Mesothelial cell of epicardium (in vitro differentiated cells): ENCODE data around the gene ZBTB7A. TPM values are rescaled to one million over a fixed set of nuclear protein-coding genes. Genes with fewer than 3 reads are reported as not detected.
A peak's percentile ranks its signal among the peaks of the same experiment; 100 is the strongest.

Experiments used
- DNase-seq, 2 experiments: peaks; one replicate each; pipeline ENCODE4 v3.0.0; 2021; ENCODE audit warnings: low spot score in 2 of 2; ENCODE audit not compliant: unreplicated experiment in 2 of 2
- H3K27ac Mint-ChIP-seq: 2 replicates; pipeline ENCODE4 v1.8.0; 2021; ENCODE audit warnings: mixed read lengths
- H3K27me3 Mint-ChIP-seq: 2 replicates; pipeline ENCODE4 v1.8.0; 2021; ENCODE audit warnings: low read depth, mixed read lengths
- H3K36me3 Mint-ChIP-seq: 2 replicates; pipeline ENCODE4 v1.8.0; 2021; ENCODE audit warnings: mixed read lengths
- H3K4me1 Mint-ChIP-seq: 2 replicates; pipeline ENCODE4 v1.8.0; 2021; ENCODE audit warnings: mixed read lengths
- H3K4me3 Mint-ChIP-seq: 2 replicates; pipeline ENCODE4 v1.8.0; 2021; ENCODE audit warnings: mild to moderate bottlenecking, moderate library complexity, mixed read lengths
- H3K9me3 Mint-ChIP-seq: 2 replicates; pipeline ENCODE4 v1.8.0; 2021; ENCODE audit warnings: mixed read lengths
- CTCF ChIP-seq: fragments of 200-600 bp; sonication (generic); IDR thresholded peaks from one replicate; pipeline ENCODE4 v1.5.0; 2021; ENCODE audit warnings: antibody characterized with exemption; ENCODE audit not compliant: unreplicated experiment
- total RNA-seq: library from RNA; stranded (reverse); gene quantifications from 3 replicates; pipeline ENCODE4 v1.2.1, GENCODE V29; 2021

The ZBTB7A gene
- total RNA-seq, 1 donor from 2014 or later, result 27.9 TPM

GRCh38 chr19:4065430-4066175 lies 1.1 kb downstream of the ZBTB7A start:
- peaks cover 5% of the 10 kb centered on the region for H3K27me3 Mint-ChIP-seq
- no peaks in the 10 kb centered on the region for H3K36me3 Mint-ChIP-seq
- peak overlapping the region; percentile 60 for H3K4me3 Mint-ChIP-seq
- no peak for TF ChIP-seq CTCF
- H3K4me1 Mint-ChIP-seq, result peaks cover 20% of the 10 kb centered on the region
- no peaks in the 10 kb centered on the region for H3K9me3 Mint-ChIP-seq
- no peak overlapping the region for H3K27ac Mint-ChIP-seq
- peak; percentile 98 for DNase-seq

- peaks cover 20% of the 10 kb centered on the region for H3K4me1 Mint-ChIP-seq
- no peak for TF ChIP-seq CTCF
- H3K4me3 Mint-ChIP-seq, result peak overlapping the region; percentile 72
- H3K36me3 Mint-ChIP-seq, result no peaks in the 10 kb centered on the region
- H3K9me3 Mint-ChIP-seq, result no peaks in the 10 kb centered on the region
- H3K27ac Mint-ChIP-seq, result no peak overlapping the region
- peaks cover 5% of the 10 kb centered on the region for H3K27me3 Mint-ChIP-seq
- DNase-seq, result peak in 1 of 2 experiments; percentile 57
Measured at GRCh38 chr19:4064496-4065260, 2.0 kb downstream of the ZBTB7A start.

- TF ChIP-seq CTCF, result no peak
- Mint-ChIP-seq H3K27me3 (peaks cover 3% of the 10 kb centered on the region), H3K36me3 (no peaks in the 10 kb centered on the region), H3K4me3 (peak overlapping the region; percentile 72), H3K9me3 (no peaks in the 10 kb centered on the region), H3K27ac (peak overlapping the region; percentile 81), H3K4me1 (peaks cover 20% of the 10 kb centered on the region)
- DNase-seq, result no peak
Measured at GRCh38 chr19:4064149-4064495, 2.6 kb downstream of the ZBTB7A start.

- Mint-ChIP-seq H3K4me1 (peaks cover 20% of the 10 kb centered on the region), H3K4me3 (peak overlapping the region; percentile 72), H3K27ac (peak overlapping the region; percentile 81), H3K9me3 (no peaks in the 10 kb centered on the region), H3K27me3 (no peaks in the 10 kb centered on the region), H3K36me3 (no peaks in the 10 kb centered on the region)
- TF ChIP-seq CTCF, result no peak
- no peak for DNase-seq
Measured at GRCh38 chr19:4063369-4064148, 3.1 kb downstream of the ZBTB7A start.

- Mint-ChIP-seq H3K36me3 (peaks cover under 1% of the 10 kb centered on the region), H3K27me3 (no peaks in the 10 kb centered on the region), H3K27ac (peak overlapping the region; percentile 64), H3K4me1 (peaks cover 14% of the 10 kb centered on the region), H3K9me3 (no peaks in the 10 kb centered on the region), H3K4me3 (peak overlapping the region; percentile 72)
- DNase-seq, result no peak
- no peak for TF ChIP-seq CTCF
Measured at GRCh38 chr19:4062419-4063368, 4.0 kb downstream of the ZBTB7A start.
